HUES6 (cell line): ENCODE results near the gene FAM227B.

ENCODE experiments used
- H3K27ac ChIP-seq: 2 replicates; pipeline ENCODE4 v1.7.0; 2013; ENCODE audit warnings: low read depth, mild to moderate bottlenecking, low read length, inconsistent platforms
- H3K27me3 ChIP-seq: 2 replicates; pipeline ENCODE4 v1.6.1; 2013; ENCODE audit warnings: low read length; ENCODE audit not compliant: control insufficient read depth, insufficient read depth
- H3K36me3 ChIP-seq: 2 replicates; pipeline ENCODE4 v1.6.1; 2013; ENCODE audit warnings: low read length; ENCODE audit not compliant: control insufficient read depth, insufficient read depth
- H3K4me1 ChIP-seq: 2 replicates; pipeline ENCODE4 v1.6.1; 2013; ENCODE audit warnings: low read length; ENCODE audit not compliant: control insufficient read depth, insufficient read depth
- H3K4me3 ChIP-seq: 2 replicates; pipeline ENCODE4 v1.5.1; 2013; ENCODE audit warnings: low read depth, low read length
- H3K9ac ChIP-seq: one replicate; pipeline ENCODE4 v1.6.1; 2013; ENCODE audit warnings: mild to moderate bottlenecking, low read length
- H3K9me3 ChIP-seq: 2 replicates; pipeline ENCODE4 v1.6.1; 2013; ENCODE audit warnings: low read depth, low read length; ENCODE audit not compliant: control insufficient read depth, insufficient read depth

FAM227B gene

GRCh38 chr15:49279521-49280456 lies 340.8 kb downstream of the FAM227B start:
- no peak overlapping the region for H3K4me3 ChIP-seq
- H3K9me3 ChIP-seq, result no peaks in the 10 kb centered on the region
- no peaks in the 10 kb centered on the region for H3K4me1 ChIP-seq
- no peaks in the 10 kb centered on the region for H3K27me3 ChIP-seq
- peaks cover 2% of the 10 kb centered on the region; the same call in 1 of the 2 replicates for H3K36me3 ChIP-seq
- no peak overlapping the region for H3K9ac ChIP-seq
- H3K27ac ChIP-seq, result no peak overlapping the region

- Histone ChIP-seq H3K9me3 (no peaks in the 10 kb centered on the region), H3K4me1 (no peaks in the 10 kb centered on the region), H3K4me3 (no peak overlapping the region), H3K27ac (no peak overlapping the region), H3K27me3 (no peaks in the 10 kb centered on the region), H3K9ac (no peak overlapping the region), H3K36me3 (no peaks in the 10 kb centered on the region)
Observed at GRCh38 chr15:49278751-49279150, 341.9 kb downstream of the FAM227B start.
